Heart left ventricle (tissue), 13 donors: ENCODE measurements around the gene PAXX.

Experiments
- POLR2A ChIP-seq, 2 donors: fragments of 450-650 bp; IDR thresholded peaks; one replicate each; pipeline ENCODE4 v1.6.1; 2017; ENCODE audit warnings: antibody characterized with exemption in 2 of 2, mild to moderate bottlenecking in 2 of 2, moderate library complexity in 2 of 2
- TF ChIP-seq, protein P1 (sequence below), 12 donors: fragments of 200-600 bp; sonication (generic) in 4 of 12; IDR thresholded peaks; one replicate each; pipeline versions ENCODE4 v1.5.0 to v1.8.0; 2018 to 2022; ENCODE audit warnings: antibody characterized with exemption in 12 of 12, mild to moderate bottlenecking in 5 of 12
- donor health status: ischemic (EF 13 %, LVEDD 7.1; RV severe dilation, severe dysfunction).
- donor health status: DM: no; HTN: yes; CAD: no.
- donor health status: DM: no; HTN: no; CAD: no.
- donor health status: ischemic (EF 25% LVEDD 6.9; RV normal size, moderate dysfunction).
- donor health status: ischemic (EF 25% LVEDD 5.7; RV mildly dilated, moderate dysfunction).
- donor health status: ischemic (EF 35%, LVEDD 5.7; RV mildly dilated, moderate dysfunction).
- donor health status: nonischemic (EF 11% LVEDD 7.7; RV severe dilation, severe dysfunction).
- donor health status: DM: yes; HTN: yes; CAD: no.
- donor health status: PGD.
- donor health status: ischemic (EF 29% LVEDD 5.4; RV normal size, mild dysfunction).
- donor health status: nonischemic (EF 23%, LVEDD 6.1; RV moderate dilation, normal function).

DNA sequence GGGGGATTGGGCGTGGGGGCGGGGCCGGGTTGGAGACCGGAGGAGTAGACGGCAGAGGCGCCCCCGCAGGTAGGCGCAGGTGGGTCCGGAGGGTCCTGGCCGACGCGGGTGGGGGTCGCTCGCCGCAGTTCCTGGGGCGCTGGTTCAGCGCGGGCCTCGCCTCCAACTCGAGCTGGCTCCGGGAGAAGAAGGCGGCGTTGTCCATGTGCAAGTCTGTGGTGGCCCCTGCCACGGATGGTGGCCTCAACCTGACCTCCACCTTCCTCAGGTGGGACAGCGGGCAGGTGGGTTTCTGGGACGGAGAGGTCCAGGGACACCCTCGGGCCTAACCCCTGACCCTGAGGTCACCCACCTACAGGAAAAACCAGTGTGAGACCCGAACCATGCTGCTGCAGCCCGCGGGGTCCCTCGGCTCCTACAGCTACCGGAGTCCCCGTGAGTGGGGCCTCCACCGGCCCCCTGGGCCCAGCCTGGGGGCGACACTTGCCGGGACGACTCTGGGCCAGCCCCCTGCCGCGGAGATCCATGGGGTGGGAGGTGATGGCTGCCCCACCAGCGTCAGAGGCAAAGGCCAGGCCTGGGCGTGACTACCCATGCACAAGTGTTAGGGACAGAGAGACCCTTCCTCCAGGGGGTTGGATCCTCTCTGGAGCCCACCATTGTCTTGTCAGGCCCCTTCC lies 13.2 kb upstream of the PAXX start:
- TF ChIP-seq, protein P1, sequence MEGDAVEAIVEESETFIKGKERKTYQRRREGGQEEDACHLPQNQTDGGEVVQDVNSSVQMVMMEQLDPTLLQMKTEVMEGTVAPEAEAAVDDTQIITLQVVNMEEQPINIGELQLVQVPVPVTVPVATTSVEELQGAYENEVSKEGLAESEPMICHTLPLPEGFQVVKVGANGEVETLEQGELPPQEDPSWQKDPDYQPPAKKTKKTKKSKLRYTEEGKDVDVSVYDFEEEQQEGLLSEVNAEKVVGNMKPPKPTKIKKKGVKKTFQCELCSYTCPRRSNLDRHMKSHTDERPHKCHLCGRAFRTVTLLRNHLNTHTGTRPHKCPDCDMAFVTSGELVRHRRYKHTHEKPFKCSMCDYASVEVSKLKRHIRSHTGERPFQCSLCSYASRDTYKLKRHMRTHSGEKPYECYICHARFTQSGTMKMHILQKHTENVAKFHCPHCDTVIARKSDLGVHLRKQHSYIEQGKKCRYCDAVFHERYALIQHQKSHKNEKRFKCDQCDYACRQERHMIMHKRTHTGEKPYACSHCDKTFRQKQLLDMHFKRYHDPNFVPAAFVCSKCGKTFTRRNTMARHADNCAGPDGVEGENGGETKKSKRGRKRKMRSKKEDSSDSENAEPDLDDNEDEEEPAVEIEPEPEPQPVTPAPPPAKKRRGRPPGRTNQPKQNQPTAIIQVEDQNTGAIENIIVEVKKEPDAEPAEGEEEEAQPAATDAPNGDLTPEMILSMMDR (IDR thresholded peaks at IDR 0.05), result no peak
- TF ChIP-seq POLR2A (IDR thresholded peaks at IDR 0.05), result no peak
